ENCODE data around the gene CXorf58.

DNA sequence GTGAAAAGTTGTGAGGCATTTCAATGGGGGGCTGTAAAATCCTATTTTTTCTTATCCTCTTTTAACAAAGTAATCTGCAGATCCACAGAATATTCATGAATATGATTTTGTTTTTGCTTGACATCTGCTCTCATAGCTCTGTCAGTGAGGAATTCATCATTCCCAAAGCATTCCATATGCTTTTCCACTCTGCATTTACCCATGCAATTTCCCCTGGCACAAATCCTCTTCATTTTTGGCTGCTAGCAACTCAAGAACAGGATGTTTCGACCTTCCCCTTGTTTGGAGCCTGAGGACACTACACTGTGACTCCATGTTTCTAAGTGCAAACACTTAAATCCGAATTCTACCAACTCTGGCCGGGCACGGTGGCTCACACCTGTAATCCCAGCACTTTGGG lies 70.7 kb downstream of the CXorf58 start:
- TF ChIP-seq, protein P1, sequence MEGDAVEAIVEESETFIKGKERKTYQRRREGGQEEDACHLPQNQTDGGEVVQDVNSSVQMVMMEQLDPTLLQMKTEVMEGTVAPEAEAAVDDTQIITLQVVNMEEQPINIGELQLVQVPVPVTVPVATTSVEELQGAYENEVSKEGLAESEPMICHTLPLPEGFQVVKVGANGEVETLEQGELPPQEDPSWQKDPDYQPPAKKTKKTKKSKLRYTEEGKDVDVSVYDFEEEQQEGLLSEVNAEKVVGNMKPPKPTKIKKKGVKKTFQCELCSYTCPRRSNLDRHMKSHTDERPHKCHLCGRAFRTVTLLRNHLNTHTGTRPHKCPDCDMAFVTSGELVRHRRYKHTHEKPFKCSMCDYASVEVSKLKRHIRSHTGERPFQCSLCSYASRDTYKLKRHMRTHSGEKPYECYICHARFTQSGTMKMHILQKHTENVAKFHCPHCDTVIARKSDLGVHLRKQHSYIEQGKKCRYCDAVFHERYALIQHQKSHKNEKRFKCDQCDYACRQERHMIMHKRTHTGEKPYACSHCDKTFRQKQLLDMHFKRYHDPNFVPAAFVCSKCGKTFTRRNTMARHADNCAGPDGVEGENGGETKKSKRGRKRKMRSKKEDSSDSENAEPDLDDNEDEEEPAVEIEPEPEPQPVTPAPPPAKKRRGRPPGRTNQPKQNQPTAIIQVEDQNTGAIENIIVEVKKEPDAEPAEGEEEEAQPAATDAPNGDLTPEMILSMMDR (conservative IDR thresholded peaks at IDR 0.05 in 1 of 2, IDR thresholded peaks at IDR 0.05 in 1 of 2; ENCODE audit: low read depth in 1 of 2, low read length in 2 of 2) = no peak
- TF ChIP-seq EZH2 (IDR thresholded peaks at IDR 0.05; ENCODE audit: low read length, missing control alignments) = no peak

Data from fibroblast of lung (primary cell).